Endothelial cell of umbilical vein (primary cell): ENCODE data around the gene NRF1. TPM values are rescaled to one million over a fixed set of nuclear protein-coding genes. Genes with fewer than 3 reads are reported as not detected.

Experiments used
- BruUV-seq: library from RNA; stranded (reverse); fragments of 400-500 nt; replicated peaks from 2 replicates; lab custom pipeline; 2021; lab: Mats Ljungman, UMichigan
- CTCF ChIA-PET: fragments of 300-600, 350-600 bp; sonication (Branson Sonifier 250); formaldehyde crosslinking; loops from one replicate; lab custom pipeline; 2021; ENCODE audit warnings: antibody characterized with exemption, inconsistent platforms; lab: Charles Lee
- POLR2A ChIA-PET: fragments of 300-600, 350-600 bp; sonication (Branson Sonifier 250); formaldehyde crosslinking; loops from one replicate; lab custom pipeline; 2021; ENCODE audit warnings: antibody characterized with exemption, inconsistent platforms; lab: Charles Lee
- DNase-seq: peaks from one replicate; pipeline ENCODE4 v3.0.0-alpha.2; 2011; ENCODE audit warnings: low read depth, low spot score
- FAIRE-seq: peaks from 2 replicates; lab custom pipeline; 2011; peaks lifted over from hg19 to GRCh38; lab: Jason Lieb, UNC
- H2AFZ ChIP-seq: 2 replicates; pipeline ENCODE4 v1.6.0; 2012; ENCODE audit warnings: low read depth, low read length, control low read depth, inconsistent platforms
- H3K27ac ChIP-seq: 2 replicates; pipeline ENCODE4 v1.5.1; 2011; ENCODE audit warnings: low read depth, mild to moderate bottlenecking, control low read depth, low read length, moderate library complexity; ENCODE audit not compliant: insufficient read depth
- H3K27me3 ChIP-seq, 2 experiments: 2 replicates each; pipeline versions ENCODE4 v1.6.0 to v1.6.1; 2011; ENCODE audit warnings: low read length in 2 of 2, mixed read lengths in 1 of 2; ENCODE audit not compliant: control insufficient read depth in 2 of 2, insufficient read depth in 2 of 2
- H3K36me3 ChIP-seq, 2 experiments: 2 replicates in 1 of 2; 3 replicates in 1 of 2; pipeline ENCODE4 v1.5.1; 2011; ENCODE audit warnings: low read length in 2 of 2, mild to moderate bottlenecking in 1 of 2, moderate library complexity in 1 of 2; ENCODE audit not compliant: control insufficient read depth in 2 of 2, insufficient read depth in 2 of 2; ENCODE audit errors: extremely low read depth in 1 of 2
- H3K4me1 ChIP-seq: 3 replicates; pipeline ENCODE4 v1.5.1; 2011; ENCODE audit warnings: mild to moderate bottlenecking, low read length; ENCODE audit not compliant: control insufficient read depth, insufficient read depth; ENCODE audit errors: extremely low read depth
- H3K4me2 ChIP-seq: 2 replicates; pipeline ENCODE4 v1.6.1; 2011; ENCODE audit warnings: low read length, control low read depth, mixed read lengths; ENCODE audit not compliant: insufficient read depth
- H3K4me3 ChIP-seq, 3 experiments: fragments of 200-600 bp in 1 of 3; sonication (generic), shearing (Covaris generic) in 1 of 3; replicated peaks in 1 of 3; 2 replicates each; pipeline ENCODE4 v1.5.1; 2011 to 2016; ENCODE audit warnings: control low read depth in 3 of 3, low read length in 3 of 3, mild to moderate bottlenecking in 2 of 3, inconsistent platforms in 1 of 3, low read depth in 1 of 3, moderate library complexity in 1 of 3; ENCODE audit not compliant: insufficient read depth in 1 of 3
- H3K79me2 ChIP-seq: 2 replicates; pipeline ENCODE4 v1.6.0; 2012; ENCODE audit warnings: low read length, inconsistent platforms; ENCODE audit not compliant: control insufficient read depth, insufficient read depth
- H3K9ac ChIP-seq: replicated peaks from 2 replicates; pipeline ENCODE3; 2011; ENCODE audit warnings: low read length, control low read depth; ENCODE audit not compliant: insufficient read depth; ENCODE audit errors: extremely low read depth
- H3K9me1 ChIP-seq: replicated peaks from 3 replicates; pipeline ENCODE4 v1.6.0; 2011; ENCODE audit warnings: mild to moderate bottlenecking, low read length; ENCODE audit not compliant: control insufficient read depth, insufficient read depth; ENCODE audit errors: extremely low read depth
- H3K9me3 ChIP-seq: replicated peaks from 2 replicates; pipeline ENCODE4 v1.5.1; 2012; ENCODE audit warnings: low read length, inconsistent platforms; ENCODE audit not compliant: control insufficient read depth, insufficient read depth
- H4K20me1 ChIP-seq: replicated peaks from 2 replicates; pipeline ENCODE3; 2011; ENCODE audit warnings: mild to moderate bottlenecking, low read length; ENCODE audit not compliant: control insufficient read depth, insufficient read depth; ENCODE audit errors: extremely low read depth
- CTCF ChIP-seq, 2 donors: IDR thresholded peaks; 1 replicate in 1 of 2; 2 replicates in 1 of 2; pipeline ENCODE4 v1.5.1; 2011; ENCODE audit warnings: low read length in 2 of 2, mild to moderate bottlenecking in 2 of 2, moderate library complexity in 2 of 2, control low read depth in 1 of 2, inconsistent platforms in 1 of 2, low read depth in 1 of 2; ENCODE audit not compliant: insufficient read depth in 1 of 2; ENCODE audit errors: extremely low read depth in 1 of 2
- EZH2 ChIP-seq: IDR thresholded peaks from 2 replicates; pipeline ENCODE4 v1.6.1; 2012; ENCODE audit warnings: borderline replicate concordance, low read depth, mild to moderate bottlenecking, moderate library complexity, low read length, inconsistent platforms; ENCODE audit not compliant: severe bottlenecking
- FOS ChIP-seq: IDR thresholded peaks from 2 replicates; pipeline ENCODE4 v1.6.1; 2011; ENCODE audit warnings: mild to moderate bottlenecking, low read length, moderate library complexity, borderline replicate concordance; ENCODE audit not compliant: insufficient read depth
- GATA2 ChIP-seq: IDR thresholded peaks from 2 replicates; pipeline ENCODE4 v1.7.0; 2011; ENCODE audit warnings: low read depth, mild to moderate bottlenecking, moderate library complexity, mixed read lengths, low read length; ENCODE audit not compliant: insufficient read length, insufficient read depth
- JUN ChIP-seq: IDR thresholded peaks from 2 replicates; pipeline ENCODE4 v1.6.1; 2011; ENCODE audit warnings: borderline replicate concordance, low read depth; ENCODE audit not compliant: insufficient read length, insufficient read depth
- MAX ChIP-seq: IDR thresholded peaks from 2 replicates; pipeline ENCODE4 v1.6.1; 2011; ENCODE audit not compliant: insufficient read depth, insufficient read length
- MYC ChIP-seq: IDR thresholded peaks from one replicate; pipeline ENCODE4 v1.6.1; 2011; ENCODE audit warnings: mild to moderate bottlenecking, low read depth, low read length
- POLR2A ChIP-seq: IDR thresholded peaks from 2 replicates; pipeline ENCODE4 v1.6.1; 2012; ENCODE audit warnings: low read depth, mild to moderate bottlenecking, control low read depth, low read length
- POLR2AphosphoS5 ChIP-seq: IDR thresholded peaks from 2 replicates; pipeline ENCODE4 v1.6.1; 2012; ENCODE audit warnings: low read depth, mild to moderate bottlenecking, control low read depth, low read length, moderate library complexity; ENCODE audit not compliant: insufficient read depth
- dilution Hi-C: fragments of 300-500 bp; cut with MboI; formaldehyde crosslinking; loops from one replicate; pipeline ENCODE4 v1.15.0; 2019; ENCODE audit warnings: low sequenced_read_pairs; ENCODE audit not compliant: extremely low pct_ligation_motif_present
- intact Hi-C: fragments of 100-400 bp; cut with micrococcal nuclease; formaldehyde crosslinking; loops from one replicate; pipeline ENCODE4 v1.10.0; 2022
- polyA plus RNA-seq, 4 experiments: library from polyadenylated mRNA; depleted of rRNA in 3 of 4; stranded (reverse) in 3 of 4; unstranded in 1 of 4; fragments of >200 nt; gene quantifications; 2 replicates each; pipeline versions ENCODE4 v1.2.1 to v1.2.3, GENCODE V29; 2011 to 2012; ENCODE audit warnings: missing spikeins in 1 of 4
- total RNA-seq: library from RNA; stranded (reverse); gene quantifications from 2 replicates; pipeline ENCODE4 v1.2.3, GENCODE V29; 2021

NRF1 gene
- total and polyA plus RNA-seq, 2 donors (not counting 3 experiments of a cell fraction or from before 2014, with no cell fraction given), result 14.6 to 20.3 TPM

GRCh38 chr7:129772646-129773280 is 161.2 kb downstream of the NRF1 start:
- POLR2A ChIA-PET, result no interaction called here
- Histone ChIP-seq H2AFZ (no peak overlapping the region), H3K27ac (no peak overlapping the region), H4K20me1 (no peaks in the 10 kb centered on the region), H3K36me3 (no peaks in the 10 kb centered on the region), H3K4me1 (no peaks in the 10 kb centered on the region), H3K9ac (no peak overlapping the region), H3K27me3 (peaks cover 19 to 20% of the 10 kb centered on the region in 2 experiments), H3K9me1 (no peaks in the 10 kb centered on the region), H3K4me2 (no peak overlapping the region), H3K79me2 (no peaks in the 10 kb centered on the region), H3K9me3 (no peaks in the 10 kb centered on the region), H3K4me3 (no peak overlapping the region)
- FAIRE-seq (no peak), DNase-seq (no peak)
- intact Hi-C loops, result no loop called here
- no TSS peak for BruUV-seq
- TF ChIP-seq JUN (no peak), EZH2 (no peak), MAX (no peak), POLR2AphosphoS5 (no peak), POLR2A (no peak), FOS (no peak), MYC (no peak), GATA2 (no peak)
- dilution Hi-C loops, result no loop called here
- CTCF ChIA-PET, result no interaction called here

- dilution Hi-C loops, result no loop called here
- no peaks in the 10 kb centered on the region for H4K20me1 ChIP-seq
- no peaks in the 10 kb centered on the region for H3K9me1 ChIP-seq
- FAIRE-seq (no peak), DNase-seq (no peak)
- ChIA-PET POLR2A (no interaction called here), CTCF (no interaction called here)
- H3K27ac ChIP-seq, result no peak overlapping the region
- no peak overlapping the region for H2AFZ ChIP-seq
- no peaks in the 10 kb centered on the region for H3K4me1 ChIP-seq
- no peaks in the 10 kb centered on the region for H3K9me3 ChIP-seq
- no peak overlapping the region for H3K4me3 ChIP-seq
- no TSS peak for BruUV-seq
- TF ChIP-seq EZH2 (no peak), FOS (no peak), MYC (no peak), POLR2A (no peak), CTCF (IDR thresholded peaks at IDR 0.05; ENCODE audit: extremely low read depth in 1 of 2, insufficient read depth in 1 of 2, low read depth in 1 of 2, low read length in 2 of 2) (no peak), MAX (no peak), JUN (no peak), POLR2AphosphoS5 (no peak), GATA2 (no peak)
- H3K9ac ChIP-seq, result no peak overlapping the region
- no peak overlapping the region for H3K4me2 ChIP-seq
- H3K36me3 ChIP-seq, result no peaks in the 10 kb centered on the region
- intact Hi-C loops, result no loop called here
- H3K27me3 ChIP-seq, result peaks cover 25% of the 10 kb centered on the region in 2 experiments
- no peaks in the 10 kb centered on the region for H3K79me2 ChIP-seq
These were observed 161.8 kb downstream of the NRF1 start for GRCh38 chr7:129773328-129773731.
